Cardiac muscle cell (in vitro differentiated cells and primary cell): ENCODE measurements around the gene DDX54. TPM values are rescaled to one million over a fixed set of nuclear protein-coding genes. Genes with fewer than 3 reads are reported as not detected.

Experiments used
- DNase-seq, 2 donors: peaks; one replicate each; pipeline versions ENCODE4 v3.0.0 to v3.0.0-alpha.2; 2010 to 2017; ENCODE audit warnings: low read depth in 1 of 2, low spot score in 1 of 2
- H3K27ac ChIP-seq: fragments of 200-600 bp; sonication (generic); 2 replicates; pipeline ENCODE4 v1.5.1; 2016
- H3K27me3 ChIP-seq: fragments of 200-600 bp; sonication (generic); 2 replicates; pipeline ENCODE4 v1.6.0; 2016; ENCODE audit warnings: control low read depth
- H3K36me3 ChIP-seq: fragments of 200-600 bp; sonication (generic); 2 replicates; pipeline ENCODE4 v1.5.1; 2016; ENCODE audit warnings: control low read depth
- H3K4me1 ChIP-seq: fragments of 200-600 bp; sonication (generic); 2 replicates; pipeline ENCODE4 v1.8.1; 2017; ENCODE audit warnings: low read depth, mild to moderate bottlenecking, mixed run types
- H3K4me3 ChIP-seq: fragments of 200-600 bp; sonication (generic); 2 replicates; pipeline ENCODE4 v1.5.1; 2016; ENCODE audit warnings: mild to moderate bottlenecking
- H3K9me3 ChIP-seq: fragments of 200-600 bp; sonication (generic); 2 replicates; pipeline ENCODE4 v1.5.1; 2017; ENCODE audit warnings: low read depth, mild to moderate bottlenecking, control low read depth
- polyA plus RNA-seq: library from polyadenylated mRNA; unstranded; fragments of >200 nt; fragmentation: Nextera tagmentation; extraction: Ambion mirVana; gene quantifications from 2 replicates; pipeline ENCODE4 v1.2.1, GENCODE V29; 2016
- total RNA-seq: library from RNA; depleted of rRNA; stranded (reverse); fragments of >200 nt; gene quantifications from 2 replicates; pipeline ENCODE4 v1.2.3, GENCODE V29; 2016
- TF ChIP-seq, protein P1 (sequence below): IDR thresholded peaks from 2 replicates; pipeline ENCODE4 v1.5.1; 2012; ENCODE audit warnings: low read depth, mild to moderate bottlenecking, low read length

DDX54 gene
- total and polyA plus RNA-seq, 2 experiments from 2014 or later, result 49.2 to 148 TPM

DNA sequence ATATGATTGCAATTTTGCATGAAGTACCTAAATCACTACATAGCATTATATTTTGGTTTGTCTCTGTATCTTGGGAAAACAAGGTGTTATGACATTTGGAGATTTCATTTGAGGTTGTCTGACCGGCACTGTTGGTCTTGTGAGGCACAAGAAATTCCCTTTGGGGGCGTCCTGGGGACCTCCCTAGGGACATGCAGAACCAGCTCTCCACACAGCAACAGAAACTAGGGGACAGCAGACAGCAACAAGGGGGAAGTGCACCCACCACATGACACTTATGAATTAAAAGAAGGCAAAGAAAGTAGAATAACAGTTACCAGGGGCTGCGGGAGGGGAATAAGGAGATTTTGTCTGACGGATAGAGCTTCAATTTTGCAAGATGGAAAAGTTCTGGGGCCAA is 14.4 kb downstream of the DDX54 start:
- peaks cover 43% of the 10 kb centered on the region for H3K36me3 ChIP-seq
- H3K9me3 ChIP-seq, result no peaks in the 10 kb centered on the region
- no peak overlapping the region for H3K4me3 ChIP-seq

DNA sequence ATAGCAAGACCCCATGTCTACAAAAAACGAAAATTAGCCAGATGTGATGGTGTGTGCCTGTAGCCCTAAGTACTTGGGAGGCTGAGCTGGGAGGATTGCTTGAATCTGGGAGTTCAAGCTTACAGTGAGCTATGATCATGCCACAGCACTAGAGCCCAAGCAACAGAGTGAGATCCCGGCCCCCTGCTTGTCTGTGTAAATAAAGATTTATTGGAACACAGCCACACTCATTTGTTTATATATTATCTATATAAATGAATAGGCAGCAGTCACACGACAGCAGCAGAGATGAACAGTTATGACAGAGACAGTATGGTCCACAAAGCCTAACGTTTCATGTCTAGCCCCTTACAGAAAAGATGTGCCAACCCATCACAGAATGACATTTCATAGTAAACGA is 14.8 kb downstream of the DDX54 start:
- Histone ChIP-seq H3K36me3 (peaks cover 41% of the 10 kb centered on the region), H3K27ac (no peak overlapping the region), H3K27me3 (no peaks in the 10 kb centered on the region), H3K4me1 (no peaks in the 10 kb centered on the region), H3K4me3 (no peak overlapping the region), H3K9me3 (no peaks in the 10 kb centered on the region)
- TF ChIP-seq, protein P1, sequence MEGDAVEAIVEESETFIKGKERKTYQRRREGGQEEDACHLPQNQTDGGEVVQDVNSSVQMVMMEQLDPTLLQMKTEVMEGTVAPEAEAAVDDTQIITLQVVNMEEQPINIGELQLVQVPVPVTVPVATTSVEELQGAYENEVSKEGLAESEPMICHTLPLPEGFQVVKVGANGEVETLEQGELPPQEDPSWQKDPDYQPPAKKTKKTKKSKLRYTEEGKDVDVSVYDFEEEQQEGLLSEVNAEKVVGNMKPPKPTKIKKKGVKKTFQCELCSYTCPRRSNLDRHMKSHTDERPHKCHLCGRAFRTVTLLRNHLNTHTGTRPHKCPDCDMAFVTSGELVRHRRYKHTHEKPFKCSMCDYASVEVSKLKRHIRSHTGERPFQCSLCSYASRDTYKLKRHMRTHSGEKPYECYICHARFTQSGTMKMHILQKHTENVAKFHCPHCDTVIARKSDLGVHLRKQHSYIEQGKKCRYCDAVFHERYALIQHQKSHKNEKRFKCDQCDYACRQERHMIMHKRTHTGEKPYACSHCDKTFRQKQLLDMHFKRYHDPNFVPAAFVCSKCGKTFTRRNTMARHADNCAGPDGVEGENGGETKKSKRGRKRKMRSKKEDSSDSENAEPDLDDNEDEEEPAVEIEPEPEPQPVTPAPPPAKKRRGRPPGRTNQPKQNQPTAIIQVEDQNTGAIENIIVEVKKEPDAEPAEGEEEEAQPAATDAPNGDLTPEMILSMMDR, result no peak
- DNase-seq, result no peak

More for the DNA sequence above, 14.4 kb downstream of the DDX54 start:
- DNase-seq, result no peak
- H3K27ac ChIP-seq, result no peak overlapping the region
- TF ChIP-seq, protein P1, result no peak
- no peaks in the 10 kb centered on the region for H3K4me1 ChIP-seq
- no peaks in the 10 kb centered on the region for H3K27me3 ChIP-seq

DNA sequence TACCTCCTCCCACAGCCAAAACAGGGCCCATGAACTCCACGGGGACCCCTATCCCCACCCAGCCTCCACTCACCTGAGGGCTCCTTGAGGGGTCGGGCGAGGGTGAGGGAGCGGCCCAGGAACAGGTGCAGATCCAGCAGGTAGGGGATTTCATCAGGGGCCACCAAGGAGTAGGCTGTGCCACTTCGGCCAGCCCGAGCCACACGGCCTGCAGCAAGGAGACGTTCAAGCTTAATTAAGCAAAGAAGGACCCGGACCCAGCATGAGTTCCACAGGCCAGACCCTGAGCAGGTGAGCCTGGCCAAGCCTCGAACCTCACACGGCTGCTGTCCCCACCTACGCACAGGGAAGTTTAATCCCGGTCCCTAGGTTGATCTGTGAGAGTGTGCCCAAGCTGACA is 15.6 kb downstream of the DDX54 start:
- Histone ChIP-seq H3K9me3 (no peaks in the 10 kb centered on the region), H3K4me1 (no peaks in the 10 kb centered on the region), H3K27me3 (no peaks in the 10 kb centered on the region), H3K27ac (no peak overlapping the region), H3K4me3 (no peak overlapping the region), H3K36me3 (peaks cover 39% of the 10 kb centered on the region)
- no peak for DNase-seq
- TF ChIP-seq, protein P1, result no peak

DNA sequence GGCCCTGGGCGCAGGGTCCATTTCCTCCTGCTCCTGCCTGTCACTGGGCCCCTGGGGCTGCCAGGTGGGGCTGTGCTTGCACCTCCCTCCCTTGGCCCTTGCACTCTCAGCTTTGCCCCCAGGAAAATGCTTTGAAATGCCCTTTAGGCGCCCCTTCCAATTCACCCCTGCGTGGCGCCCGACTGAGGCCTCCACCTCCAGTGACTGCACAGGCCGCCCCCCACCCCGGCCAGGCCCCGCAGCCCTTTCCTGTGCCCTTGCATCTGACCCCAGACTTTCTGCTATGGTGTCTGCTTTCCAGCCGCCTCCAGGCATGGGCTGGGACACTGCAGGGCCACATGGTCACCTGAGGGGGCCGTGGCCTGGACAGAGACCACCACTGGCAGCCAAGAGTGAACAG is 17.4 kb downstream of the DDX54 start:
- Histone ChIP-seq H3K4me3 (no peak overlapping the region), H3K36me3 (peaks cover 28% of the 10 kb centered on the region), H3K9me3 (no peaks in the 10 kb centered on the region), H3K27ac (no peak overlapping the region), H3K27me3 (no peaks in the 10 kb centered on the region), H3K4me1 (peaks cover 3% of the 10 kb centered on the region)
- TF ChIP-seq, protein P1, result no peak
- no peak for DNase-seq

DNA sequence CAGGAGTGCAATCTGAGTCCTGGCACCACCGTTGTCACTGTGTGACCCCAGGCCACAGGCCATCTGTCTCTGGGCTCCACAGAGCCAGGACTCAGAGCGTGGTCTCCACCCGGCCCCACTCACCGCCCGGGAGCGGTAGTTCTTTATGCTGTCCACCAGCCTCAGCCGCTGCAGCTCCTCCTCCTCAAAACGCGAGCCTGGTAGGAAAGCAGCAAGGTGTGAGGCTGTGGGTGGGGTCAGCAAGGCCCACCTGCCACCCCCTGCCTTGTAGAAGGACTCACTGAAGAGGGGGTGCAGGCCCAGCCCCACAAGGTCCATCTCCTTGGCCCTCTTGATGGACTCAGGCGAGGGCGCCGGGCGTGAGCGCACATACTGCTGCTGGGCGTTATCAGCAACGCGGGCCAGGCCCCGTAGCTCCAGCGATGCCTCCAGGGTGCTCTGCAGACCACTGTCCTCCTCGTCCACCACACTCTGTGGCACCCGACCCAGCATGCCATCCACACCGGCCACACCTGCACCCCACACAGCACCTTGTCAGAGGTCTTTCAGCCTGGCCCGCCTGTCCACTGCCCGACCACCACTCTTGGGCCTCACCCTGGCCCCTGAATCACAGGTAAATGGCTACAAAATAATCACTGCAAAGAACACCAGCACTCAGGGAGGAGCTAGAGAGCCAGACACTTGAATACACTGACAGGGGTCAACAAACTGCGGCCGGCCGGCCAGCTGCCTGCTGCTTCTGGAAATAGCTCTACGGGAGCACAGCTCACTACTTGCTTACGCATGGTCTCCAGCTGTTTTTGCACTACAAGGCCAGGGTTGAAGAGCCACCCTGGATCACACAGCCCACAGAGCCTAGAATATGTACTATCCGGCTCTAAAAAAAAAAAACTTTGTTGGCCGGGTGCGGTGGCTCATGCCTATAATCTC is 19.5 kb downstream of the DDX54 start:
- Histone ChIP-seq H3K9me3 (no peaks in the 10 kb centered on the region), H3K4me1 (peaks cover 14% of the 10 kb centered on the region), H3K4me3 (no peak overlapping the region), H3K27me3 (no peaks in the 10 kb centered on the region), H3K36me3 (peaks cover 13% of the 10 kb centered on the region), H3K27ac (no peak overlapping the region)
- TF ChIP-seq, protein P1, result no peak
- no peak for DNase-seq
